Left renal pelvis (tissue), 4 donors: ENCODE measurements around the gene KRT20. TPM values are rescaled to one million over a fixed set of nuclear protein-coding genes. Genes with fewer than 3 reads are reported as not detected.
"Not testable (repeated sequence)": the region's sequence is repeated elsewhere in the genome, so short reads cannot be mapped to it uniquely, and the experiment has no call there.

Source experiments
- DNase-seq, 4 donors: peaks; one replicate each; pipeline ENCODE4 v3.0.0-alpha.2; 2013; ENCODE audit warnings: low read depth in 4 of 4, low spot score in 3 of 4
- polyA plus RNA-seq, 4 donors: library from polyadenylated mRNA; unstranded; fragments of 120-200 nt; gene quantifications; one replicate each; pipeline ENCODE4 v1.2.1, GENCODE V29; 2013; ENCODE audit not compliant: insufficient read length in 4 of 4

The KRT20 gene
- polyA plus RNA-seq: 1 to 10 TPM in 1 of 4 donors, under 1 TPM in 2, not detected in 1; 0.09 to 2.0 (median 0.58) TPM

GRCh38 chr17:40884708-40885512 lies at the start of gene KRT20:
Gene KRT20 (minus strand): TSS chr17:40885242. CDS start chr17:40885185, 57 bp downstream.
- no peak for DNase-seq

DNA sequence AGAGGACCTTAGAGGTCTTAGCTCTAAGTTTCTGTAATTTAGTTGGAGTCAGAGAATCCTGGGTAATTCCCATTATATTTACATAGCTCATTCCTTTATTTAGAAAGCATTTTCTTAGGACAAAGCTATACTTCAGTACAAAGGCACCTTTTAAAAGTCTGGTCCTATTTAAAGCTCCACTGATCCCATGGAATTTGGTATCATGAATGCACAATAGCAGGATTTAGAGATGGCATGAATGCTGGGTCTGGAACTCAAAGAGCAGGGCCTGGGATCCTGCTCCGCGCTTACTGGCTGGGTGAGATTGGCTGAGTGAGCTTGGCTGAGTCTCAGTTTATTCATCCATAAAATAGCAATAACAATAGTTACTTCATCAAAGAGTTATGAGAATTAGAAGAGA lies 47.6 kb upstream of the KRT20 start:
- no peak for DNase-seq

GRCh38 chr17:40931311-40931710 lies 46.3 kb upstream of the KRT20 start:
- no peak for DNase-seq

GRCh38 chr17:40926341-40926740 lies 41.3 kb upstream of the KRT20 start:
- DNase-seq: no peak

DNA sequence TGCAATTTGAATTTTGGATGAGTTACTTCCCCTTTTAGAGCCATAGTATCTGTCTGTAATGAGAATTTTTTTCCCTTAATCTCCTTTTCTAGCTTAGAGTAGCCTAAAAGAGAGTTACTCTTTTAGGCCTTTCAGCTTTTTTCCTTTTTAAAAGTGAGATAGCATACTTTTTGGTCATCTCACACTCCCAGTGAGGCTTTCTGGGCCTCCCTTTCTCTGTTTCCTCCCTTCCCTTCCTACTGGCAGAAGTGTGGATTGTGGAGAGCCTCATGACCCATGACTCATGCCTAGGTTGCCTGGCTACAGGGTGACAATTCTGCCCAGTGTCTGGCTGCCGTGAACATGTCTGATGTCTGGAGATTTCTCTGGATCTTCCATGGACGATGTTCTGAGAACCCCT lies 37.2 kb upstream of the KRT20 start:
- no peak for DNase-seq

DNA sequence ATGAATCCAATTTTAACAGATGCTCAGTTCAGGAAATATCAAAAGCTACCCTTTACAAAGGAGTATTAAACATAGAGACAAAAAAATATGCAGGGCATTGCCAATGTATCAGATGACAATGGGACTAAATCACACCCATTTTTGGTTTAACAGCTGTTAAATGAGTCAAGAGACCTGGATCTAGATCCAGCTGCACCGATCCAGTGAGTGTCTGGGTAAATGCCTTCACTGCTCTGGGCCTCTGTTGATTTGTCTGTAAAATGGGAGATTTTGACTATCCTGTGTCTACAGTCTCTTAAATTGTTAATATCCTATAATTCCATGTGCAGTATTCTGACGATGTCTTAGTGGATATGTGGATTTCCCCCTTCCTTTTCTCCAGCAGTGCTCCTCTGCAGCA lies 36.0 kb upstream of the KRT20 start:
- DNase-seq: no peak

DNA sequence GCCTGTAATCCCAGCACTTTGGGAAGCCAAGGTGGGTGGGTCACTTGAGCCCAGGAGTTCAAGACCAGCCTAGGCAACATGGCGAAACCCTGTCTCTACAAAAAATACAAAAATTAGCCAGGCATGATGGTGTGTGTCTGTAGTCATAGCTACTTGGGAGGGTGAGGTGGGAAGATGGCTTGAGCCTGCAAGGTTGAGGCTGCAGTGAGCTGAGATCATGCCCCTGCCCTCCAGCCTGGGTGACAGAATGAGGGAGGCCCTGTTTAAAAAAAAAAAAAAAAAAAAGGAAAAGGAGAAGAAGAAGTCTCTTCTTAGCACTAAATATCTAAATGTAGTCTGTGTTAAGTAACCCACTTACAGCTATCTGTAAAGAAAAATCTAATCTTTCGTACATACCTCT lies 32.1 kb upstream of the KRT20 start:
- not testable (repeated sequence) for DNase-seq

DNA sequence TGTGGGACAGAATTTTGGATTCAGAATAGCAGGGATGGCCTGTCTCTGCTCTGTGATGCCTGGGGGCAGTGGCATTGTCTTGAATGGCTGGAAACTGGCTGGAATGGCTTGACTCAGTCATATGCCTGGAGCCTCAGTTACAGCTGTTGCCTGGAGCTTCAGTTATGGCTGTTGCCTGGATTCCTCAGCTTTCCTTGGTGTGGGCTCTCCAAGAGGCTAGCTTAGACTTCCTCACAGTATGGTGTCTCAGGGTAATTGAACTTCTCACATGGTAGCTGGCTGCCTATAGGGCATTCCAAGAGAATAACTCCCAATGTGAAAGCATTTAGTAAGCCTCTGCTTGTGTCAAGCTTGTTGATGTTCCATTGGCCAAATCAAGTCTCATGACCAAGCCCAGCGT lies 31.3 kb upstream of the KRT20 start:
- no peak for DNase-seq

DNA sequence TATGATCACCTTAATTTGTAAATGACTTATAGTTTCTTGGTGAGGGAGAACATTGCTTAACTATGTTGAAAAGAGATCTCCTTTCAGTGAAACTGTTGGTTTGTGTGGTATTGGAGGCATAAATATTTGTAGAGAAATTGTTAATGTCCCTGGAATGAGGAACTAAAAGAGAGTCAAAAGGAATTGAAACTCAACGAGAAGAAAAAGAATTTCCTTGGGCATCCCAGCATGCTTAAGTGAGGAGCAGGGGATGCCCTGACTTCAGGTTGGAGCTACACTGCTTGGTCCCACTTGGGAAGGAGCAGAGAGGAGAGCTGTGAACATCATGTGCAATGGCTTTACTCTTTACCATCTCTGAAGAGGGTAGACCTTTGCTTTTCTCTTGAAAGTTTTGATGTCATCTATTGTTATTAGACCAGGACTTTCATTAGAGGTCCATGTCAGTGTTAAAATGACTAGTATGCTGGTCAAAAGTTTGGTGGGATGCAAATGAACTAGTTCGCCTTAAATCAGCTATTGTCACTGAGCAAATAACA lies 30.7 kb upstream of the KRT20 start:
- no peak for DNase-seq

DNA sequence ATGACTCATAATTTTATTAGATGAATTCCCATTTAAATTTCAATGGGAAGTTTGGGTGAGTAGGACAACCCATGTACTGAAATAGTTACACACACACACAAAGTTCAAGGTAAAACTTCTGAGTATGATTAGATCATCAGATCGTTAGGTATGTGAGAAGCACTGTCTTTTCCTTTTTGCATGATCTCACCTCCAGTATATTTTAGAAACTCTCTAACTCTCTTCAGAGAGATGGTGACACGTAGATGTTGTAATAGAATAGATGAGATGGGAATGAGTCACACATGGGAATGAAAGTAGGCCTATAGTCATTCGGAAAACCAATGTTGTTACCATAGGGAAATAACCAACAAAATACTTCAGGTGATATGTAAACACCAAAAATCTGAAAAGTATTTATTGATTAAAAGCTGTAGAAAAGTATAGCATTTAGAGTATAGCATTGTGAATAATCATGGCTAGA lies 30.2 kb upstream of the KRT20 start:
- DNase-seq: no peak

- no peak for DNase-seq
These were observed 29.2 kb upstream of the KRT20 start for GRCh38 chr17:40914075-40914855.

DNA sequence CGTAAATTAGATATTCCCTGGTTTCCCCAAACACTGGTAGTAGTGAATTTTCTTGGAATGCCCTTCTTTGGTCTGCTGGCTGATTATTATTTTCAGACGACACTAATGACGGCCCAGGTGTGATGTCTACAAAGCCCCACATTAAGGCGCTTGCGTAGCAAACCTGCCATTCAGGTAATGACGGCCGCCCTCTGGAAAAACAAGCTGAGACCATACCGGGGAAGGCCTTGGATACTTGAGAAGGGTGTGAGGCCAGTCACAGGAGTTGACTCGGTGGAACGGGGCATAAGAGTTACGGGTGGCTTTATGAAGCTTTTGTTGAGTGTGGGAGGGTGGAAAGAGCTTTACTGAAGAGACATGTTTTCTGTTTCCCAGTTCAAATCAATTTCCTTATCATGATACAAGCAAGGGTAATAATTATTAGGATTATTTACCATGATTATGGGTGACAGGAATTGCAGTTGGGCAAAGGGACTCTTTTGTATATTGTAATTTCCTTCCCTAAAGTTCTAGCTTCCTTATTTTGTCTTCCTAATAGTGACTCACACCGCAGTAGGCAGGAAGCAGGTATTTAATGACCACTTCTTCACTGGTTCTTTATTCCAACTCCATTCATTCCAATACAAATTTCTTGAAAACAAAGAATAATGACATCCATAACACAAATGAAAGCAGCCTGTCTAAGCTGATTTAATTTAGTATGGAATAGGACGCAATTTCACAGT lies 27.6 kb upstream of the KRT20 start:
- DNase-seq: no peak

DNA sequence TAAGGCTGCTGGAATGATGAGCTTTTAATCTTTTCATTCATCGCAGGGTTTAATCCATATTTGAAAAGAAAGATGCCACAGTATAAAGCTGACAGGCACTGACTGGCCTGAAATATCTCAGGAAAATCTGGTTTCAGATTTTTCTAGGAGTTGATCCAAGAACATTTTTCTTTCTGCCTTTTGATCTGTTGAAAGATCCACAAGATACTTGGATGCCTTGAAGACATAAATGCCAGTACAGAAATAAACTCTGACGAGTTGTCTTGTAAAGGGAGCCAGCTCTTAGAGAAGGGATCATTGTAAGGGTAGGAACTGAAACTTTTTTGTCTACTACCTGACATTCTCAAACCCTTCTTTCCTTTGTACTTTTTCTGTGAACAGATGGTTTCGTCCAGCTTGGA lies 25.4 kb upstream of the KRT20 start:
- DNase-seq: no peak

GRCh38 chr17:40909755-40910154 lies 24.7 kb upstream of the KRT20 start:
- DNase-seq: no peak

DNA sequence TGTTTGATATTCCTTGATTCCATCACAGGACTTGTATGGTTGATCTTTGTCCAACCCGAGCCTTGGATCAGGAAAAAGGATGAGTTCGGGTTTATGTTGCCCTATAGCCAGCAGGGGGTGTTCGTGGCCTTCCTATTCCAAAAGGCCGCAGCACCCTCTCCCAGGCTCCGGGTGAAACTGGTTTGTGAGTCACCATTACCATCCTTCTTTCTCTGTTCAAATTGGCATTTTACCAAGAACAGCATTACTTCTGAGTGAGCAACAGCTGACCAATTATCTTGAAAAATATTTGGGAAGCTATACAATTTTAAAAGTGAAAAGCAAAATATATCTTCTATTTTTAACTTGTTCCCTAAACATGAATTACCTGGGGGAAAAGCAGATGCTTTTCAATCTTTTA lies 24.3 kb upstream of the KRT20 start:
- peak; percentile 54 to 73 (median 62) for DNase-seq

DNA sequence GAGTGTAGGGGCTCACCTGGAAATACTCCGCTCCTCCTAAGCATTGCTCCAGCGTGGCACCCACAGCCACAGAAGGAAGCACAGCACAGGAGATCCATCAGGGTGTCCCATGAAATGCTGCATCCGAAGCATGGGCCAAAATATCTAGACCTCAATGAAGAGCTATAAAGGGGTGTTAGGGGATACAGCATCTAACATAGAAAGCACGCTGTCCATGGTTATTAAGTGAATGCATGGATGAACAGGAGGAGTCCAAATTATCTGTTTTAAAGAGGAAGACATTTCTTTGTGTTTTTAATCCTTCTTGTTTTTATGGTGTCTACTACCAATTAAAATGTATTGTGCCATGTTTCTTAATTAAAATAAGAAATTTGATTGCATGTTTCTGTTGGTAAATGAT lies 21.6 kb upstream of the KRT20 start:
- no peak for DNase-seq

- DNase-seq: no peak
These were observed 20.3 kb upstream of the KRT20 start for GRCh38 chr17:40905370-40905769.

DNA sequence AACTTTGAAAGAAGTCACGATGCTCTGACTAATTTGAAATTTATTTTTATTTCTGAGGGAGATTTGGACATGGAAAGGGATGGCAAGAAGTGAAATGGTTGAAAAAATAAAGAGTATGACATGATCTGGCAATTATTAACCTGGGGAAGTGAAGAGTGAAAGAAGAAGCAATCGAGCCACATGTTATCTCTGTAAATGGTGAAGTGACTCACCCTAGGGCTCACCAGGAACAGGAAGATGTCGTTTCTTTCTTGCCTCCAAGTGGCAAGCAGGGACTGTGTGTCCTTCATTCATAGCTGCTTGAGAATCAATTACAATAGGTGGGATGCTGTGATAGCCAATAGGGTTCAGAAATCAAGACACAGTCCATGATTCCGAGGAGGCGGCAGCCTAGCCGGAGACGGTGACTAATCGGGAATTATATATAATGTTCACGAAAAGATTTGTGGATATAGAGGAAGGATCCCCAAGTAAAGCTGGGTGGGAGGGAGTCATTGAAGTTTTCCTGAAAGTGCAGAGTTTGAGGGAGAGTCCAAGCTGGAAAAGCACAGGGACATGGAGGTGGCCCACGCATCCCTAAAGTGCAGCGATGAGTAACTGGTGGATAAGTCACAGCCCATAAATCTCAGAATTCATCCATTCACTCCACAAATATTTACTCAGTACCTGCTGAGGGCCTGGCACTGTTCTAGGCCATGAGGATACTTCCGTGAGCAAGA lies 18.2 kb upstream of the KRT20 start:
- peak in 1 of 4 donors; percentile 14 for DNase-seq

- no peak for DNase-seq
These were observed 17.5 kb upstream of the KRT20 start for GRCh38 chr17:40902498-40902897.

- no peak for DNase-seq
These were observed 17.0 kb upstream of the KRT20 start for GRCh38 chr17:40901981-40902474.
